Measurements from ENCODE around the gene ELAVL2. TPM values are rescaled to one million over a fixed set of nuclear protein-coding genes. Genes with fewer than 3 reads are reported as not detected.

The ELAVL2 gene
- total and polyA plus RNA-seq, 9 of the 15 experiments (the other 6 are each of a cell fraction or from before 2014, with no cell fraction given) = not detected

- Histone ChIP-seq H3K27ac (ENCODE audit: extremely low read depth, low read depth, low read length) (no peak overlapping the region), H3K9me3 (replicated peaks; ENCODE audit: control insufficient read depth, insufficient read depth, low read depth, low read length) (no peaks in the 10 kb centered on the region), H4K20me1 (replicated peaks; ENCODE audit: control insufficient read depth, insufficient read depth, low read length) (no peaks in the 10 kb centered on the region), H3K4me1 (replicated peaks in 1 of 2; ENCODE audit: control insufficient read depth in 2 of 2, insufficient read depth in 2 of 2, low read length in 2 of 2) (no peaks in the 10 kb centered on the region), H3K9ac (ENCODE audit: insufficient read depth in 1 of 2, low read depth in 2 of 2, low read length in 2 of 2) (no peak overlapping the region), H3K36me3 (ENCODE audit: control insufficient read depth, insufficient read depth, low read length) (no peaks in the 10 kb centered on the region), H2AFZ (ENCODE audit: low read depth, low read length) (no peak overlapping the region), H3K27me3 (ENCODE audit: control insufficient read depth in 2 of 2, insufficient read depth in 2 of 2, low read length in 2 of 2) (no peaks in the 10 kb centered on the region), H3K4me3 (no peak overlapping the region), H3K9me1 (ENCODE audit: control insufficient read depth, insufficient read depth, low read length) (no peaks in the 10 kb centered on the region), H3K79me2 (ENCODE audit: control insufficient read depth, insufficient read depth, low read length) (no peaks in the 10 kb centered on the region), H3K4me2 (ENCODE audit: insufficient read depth, low read length) (no peak overlapping the region)
- WGBS (ENCODE audit: insufficient coverage, low coverage, missing lambda C conversion rate) = no CpG with 5 or more reads among the region's 4 CpGs
- TF ChIP-seq SETDB1 (IDR thresholded peaks at IDR 0.05; ENCODE audit: low read length) (no peak), NFIC (IDR thresholded peaks at IDR 0.05) (no peak), ZNF589 (CRISPR knock-in tag; IDR thresholded peaks at IDR 0.05; ENCODE audit: low read depth) (no peak), ZNF668 (CRISPR knock-in tag; IDR thresholded peaks at IDR 0.05) (no peak), ZFX (CRISPR knock-in tag; IDR thresholded peaks at IDR 0.05) (no peak), CLOCK (CRISPR knock-in tag; IDR thresholded peaks at IDR 0.05; ENCODE audit: borderline replicate concordance) (no peak)
- POLR2A ChIA-PET = no interaction called here
- in situ Hi-C loops (cut with MboI) = no loop called here
- no TSS peak for BruUV-seq (replicated peaks)
- FAIRE-seq (no peak), ATAC-seq (no peak), DNase-seq (ENCODE audit: extremely low read depth in 1 of 4, low spot score in 3 of 4) (no peak)
- intact Hi-C loops (cut with micrococcal nuclease) = no loop called here
- CTCF ChIA-PET (ENCODE audit: low intra/inter-chr PET ratio) = no interaction called here
These were observed 74.4 kb downstream of the ELAVL2 start for GRCh38 chr9:23751633-23752032.
